Measurements from ENCODE around the gene STXBP6.

- TF ChIP-seq CTCF (conservative IDR thresholded peaks at IDR 0.05) (no peak), EZH2 (IDR thresholded peaks at IDR 0.05; ENCODE audit: low read depth) (no peak)
Measured at GRCh38 chr14:24818058-24818822, 231.7 kb downstream of the STXBP6 start.

Measured in PC-9 (cell line).